Upper lobe of left lung (tissue), 6 donors: Measurements from ENCODE around the gene MRGPRD. TPM values are rescaled to one million over a fixed set of nuclear protein-coding genes. Genes with fewer than 3 reads are reported as not detected.
A peak's percentile ranks its signal among the peaks of the same experiment; 100 is the strongest.

Experiments used
- ATAC-seq, 2 donors: fragments of 200-7000 bp; cut with Tn5 transposase; one replicate each; pipeline ENCODE4 v1.9.1; 2022; ENCODE audit warnings: mild to moderate bottlenecking in 2 of 2, moderate library complexity in 2 of 2; ENCODE audit not compliant: low FRiP score in 2 of 2
- DNase-seq, 2 donors: peaks; one replicate each; pipeline ENCODE4 v3.0.0-alpha.2; 2019 to 2020
- H3K27ac ChIP-seq, 4 donors: fragments of 200-600 bp; sonication (generic); one replicate each; pipeline ENCODE4 v1.5.1; 2016 to 2019
- H3K27me3 ChIP-seq, 4 donors: fragments of 200-600 bp; sonication (generic); one replicate each; pipeline ENCODE4 v1.5.1; 2017 to 2019
- H3K36me3 ChIP-seq, 4 donors: fragments of 200-600 bp; sonication (generic); one replicate each; pipeline ENCODE4 v1.5.1; 2016 to 2019
- H3K4me1 ChIP-seq, 4 donors: fragments of 200-600 bp; sonication (generic); one replicate each; pipeline ENCODE4 v1.5.1; 2018 to 2019
- H3K4me3 ChIP-seq, 4 donors: fragments of 200-600 bp; sonication (generic); one replicate each; pipeline ENCODE4 v1.5.1; 2017 to 2019; ENCODE audit warnings: mild to moderate bottlenecking in 2 of 4, moderate library complexity in 1 of 4
- H3K9me3 ChIP-seq, 4 donors: fragments of 200-600 bp; sonication (generic); one replicate each; pipeline ENCODE4 v1.5.1; 2018 to 2019
- CTCF ChIP-seq, 6 experiments: fragments of 450-650 bp in 4 of 6; fragments of 200-600 bp in 2 of 6; sonication (generic) in 2 of 6; IDR thresholded peaks; one replicate each; pipeline ENCODE4 v1.5.1; 2016 to 2019; ENCODE audit warnings: antibody characterized with exemption in 6 of 6
- EP300 ChIP-seq, 4 donors: sonication (generic); formaldehyde crosslinking; IDR thresholded peaks; one replicate each; pipeline ENCODE4 v1.5.1; 2017; ENCODE audit warnings: antibody characterized with exemption in 4 of 4, control low read depth in 2 of 4
- POLR2A ChIP-seq, 4 donors: fragments of 450-650 bp; IDR thresholded peaks; one replicate each; pipeline ENCODE4 v1.5.1; 2016 to 2017; ENCODE audit warnings: antibody characterized with exemption in 4 of 4, mild to moderate bottlenecking in 2 of 4
- POLR2AphosphoS5 ChIP-seq, 2 donors: sonication (generic); formaldehyde crosslinking; IDR thresholded peaks; one replicate each; pipeline ENCODE4 v1.5.1; 2017; ENCODE audit warnings: antibody characterized with exemption in 2 of 2
- WGBS, 2 donors: methylation state at CpG; one replicate each; pipeline ENCODE4 v1.1.5; 2017 to 2018; 5-methylcytosine and 5-hydroxymethylcytosine counted together
- total RNA-seq, 6 donors: library from RNA; depleted of rRNA in 4 of 6; stranded (reverse); fragments of >200 nt in 4 of 6; gene quantifications; one replicate each; pipeline versions ENCODE4 v1.1.0 to v1.2.1, GENCODE V29; 2016 to 2021
- donor health status: DM: no; HTN: no; CAD: no; lungs with moderate emphysema.
- donor health status: DM: no; HTN: yes; CAD: no; lungs with severe emphysema.

The MRGPRD gene
- total RNA-seq, 6 donors from 2014 or later, result not detected

- no peak for DNase-seq
- H3K4me1 ChIP-seq, result peaks cover 19 to 52% (median 30%) of the 10 kb centered on the region in 4 donors
- peaks cover 0 to 3% (median 0%) of the 10 kb centered on the region in 4 donors for H3K36me3 ChIP-seq
- H3K27ac ChIP-seq, result peak overlapping the region; percentile 58 to 84 (median 74)
- ATAC-seq, result no peak
- H3K27me3 ChIP-seq, result peaks cover 0 to 20% (median 10%) of the 10 kb centered on the region in 4 donors
- H3K4me3 ChIP-seq, result peak overlapping the region in 3 of 4 donors; percentile 28 to 49 (median 43)
- H3K9me3 ChIP-seq, result no peaks in the 10 kb centered on the region
- WGBS, 2 donors, result 55% methylated on average over 5 of the region's 9 CpGs; no CpG with 5 or more reads in 1 of the 2 donors
- TF ChIP-seq EP300 (IDR thresholded peaks at IDR 0.05), result no peak
- no peak for TF ChIP-seq CTCF (IDR thresholded peaks at IDR 0.05)
- no peak for TF ChIP-seq POLR2A (IDR thresholded peaks at IDR 0.05)
- no peak for TF ChIP-seq POLR2AphosphoS5 (IDR thresholded peaks at IDR 0.05)
Measured at GRCh38 chr11:69010361-69010891, 29.6 kb upstream of the MRGPRD start.

- no peak overlapping the region for H3K4me3 ChIP-seq
- peaks cover 19 to 46% (median 28%) of the 10 kb centered on the region in 4 donors for H3K4me1 ChIP-seq
- peaks cover 0 to 9% (median 0%) of the 10 kb centered on the region in 4 donors for H3K36me3 ChIP-seq
- H3K27ac ChIP-seq, result peak overlapping the region; percentile 58 to 84 (median 74)
- H3K27me3 ChIP-seq, result peaks cover 0 to 20% (median 10%) of the 10 kb centered on the region in 4 donors
- no peak for TF ChIP-seq POLR2A (IDR thresholded peaks at IDR 0.05)
- H3K9me3 ChIP-seq, result no peaks in the 10 kb centered on the region
- WGBS, 2 donors, result 58 to 70% methylated on average over 4 to 16 of the region's 16 CpGs
- peak in 1 of 2 donors; percentile 49 for DNase-seq
- no peak for ATAC-seq
Measured at GRCh38 chr11:69009441-69010211, 28.8 kb upstream of the MRGPRD start.

- peaks cover 16 to 39% (median 25%) of the 10 kb centered on the region in 4 donors for H3K4me1 ChIP-seq
- no peak for TF ChIP-seq CTCF (IDR thresholded peaks at IDR 0.05)
- TF ChIP-seq POLR2AphosphoS5 (IDR thresholded peaks at IDR 0.05), result peak in 1 of 2 donors; percentile 10
- no peak for TF ChIP-seq EP300 (IDR thresholded peaks at IDR 0.05)
- TF ChIP-seq POLR2A (IDR thresholded peaks at IDR 0.05), result no peak
- ATAC-seq, result peak; percentile 36 to 77
- no peaks in the 10 kb centered on the region for H3K9me3 ChIP-seq
- WGBS, 2 donors, result 61 to 65% methylated on average over 16 to 17 of the region's 17 CpGs
- H3K4me3 ChIP-seq, result no peak overlapping the region
- DNase-seq, result peak; percentile 50 to 85
- peak overlapping the region; percentile 55 to 83 (median 64) for H3K27ac ChIP-seq
- H3K27me3 ChIP-seq, result peaks cover 0 to 18% (median 10%) of the 10 kb centered on the region in 4 donors
- H3K36me3 ChIP-seq, result peaks cover 0 to 9% (median 0%) of the 10 kb centered on the region in 4 donors
Measured at GRCh38 chr11:69008737-69009440, 28.1 kb upstream of the MRGPRD start.

- Histone ChIP-seq H3K9me3 (no peaks in the 10 kb centered on the region), H3K4me1 (peaks cover 12 to 30% (median 20%) of the 10 kb centered on the region in 4 donors), H3K27ac (peak overlapping the region; percentile 55 to 83 (median 64)), H3K27me3 (peaks cover 0 to 9% (median 6%) of the 10 kb centered on the region in 4 donors), H3K4me3 (no peak overlapping the region), H3K36me3 (peaks cover 0 to 9% (median 0%) of the 10 kb centered on the region in 4 donors)
- no peak for DNase-seq
- TF ChIP-seq CTCF (IDR thresholded peaks at IDR 0.05) (no peak), POLR2A (IDR thresholded peaks at IDR 0.05) (no peak), EP300 (IDR thresholded peaks at IDR 0.05) (no peak), POLR2AphosphoS5 (IDR thresholded peaks at IDR 0.05) (no peak)
- ATAC-seq, result no peak
- 56 to 60% methylated on average over 8 of the region's 8 CpGs for WGBS, 2 donors
Measured at GRCh38 chr11:69007975-69008381, 27.2 kb upstream of the MRGPRD start.

GRCh38 chr11:69006816-69007215 lies 26.0 kb upstream of the MRGPRD start:
- H3K4me1 ChIP-seq, result peaks cover 12 to 28% (median 19%) of the 10 kb centered on the region in 4 donors
- ATAC-seq (no peak), DNase-seq (no peak)
- H3K27me3 ChIP-seq, result peaks cover 0 to 7% (median 5%) of the 10 kb centered on the region in 4 donors
- no peaks in the 10 kb centered on the region for H3K9me3 ChIP-seq
- no peak overlapping the region for H3K27ac ChIP-seq
- TF ChIP-seq CTCF (IDR thresholded peaks at IDR 0.05), result no peak
- no peak for TF ChIP-seq POLR2AphosphoS5 (IDR thresholded peaks at IDR 0.05)
- H3K36me3 ChIP-seq, result peaks cover 0 to 9% (median 0%) of the 10 kb centered on the region in 4 donors
- H3K4me3 ChIP-seq, result no peak overlapping the region
- 80 to 89% methylated on average over 12 of the region's 12 CpGs for WGBS, 2 donors
